Globus pallidus (tissue), 1 donor: ENCODE measurements around the gene GSTA3.
"Not testable (repeated sequence)": the region's sequence is repeated elsewhere in the genome, so short reads cannot be mapped to it uniquely, and the experiment has no call there.

Experiments used
- DNase-seq: peaks from one replicate; pipeline ENCODE4 v3.0.0-alpha.2; 2015; ENCODE audit warnings: low spot score

The GSTA3 gene

GRCh38 chr6:52858416-52858815 lies 51.1 kb downstream of the GSTA3 start:
- DNase-seq = no peak

- not testable (repeated sequence) for DNase-seq
Observed at GRCh38 chr6:52856137-52856536, 53.4 kb downstream of the GSTA3 start.

- no peak for DNase-seq
Observed at GRCh38 chr6:52849137-52849536, 60.4 kb downstream of the GSTA3 start.
